ENCODE results near the gene SLC27A6. TPM values are rescaled to one million over a fixed set of nuclear protein-coding genes. Genes with fewer than 3 reads are reported as not detected.

SLC27A6 gene
- polyA plus RNA-seq, 1 of the 3 experiments (the other 2 are of a cell fraction), result 0.12 TPM

DNA sequence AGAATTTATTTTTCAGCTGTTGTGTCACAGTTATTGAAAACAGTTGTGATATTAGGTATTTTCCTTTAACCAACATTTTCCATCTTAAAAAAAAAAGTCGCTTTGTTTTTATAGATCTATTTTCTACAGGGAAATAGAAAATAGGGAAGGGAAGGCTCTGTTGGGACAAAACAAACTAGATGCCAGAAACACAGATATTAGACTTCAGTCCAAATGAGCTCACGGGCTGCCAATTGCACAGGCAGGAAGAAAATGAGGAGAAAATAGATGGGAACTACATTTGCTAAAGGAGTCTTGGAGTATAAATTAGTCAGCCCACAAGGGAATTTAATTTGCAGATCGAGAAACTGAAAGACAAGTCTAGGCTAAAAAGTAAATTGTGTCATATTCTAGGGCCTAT lies 107.8 kb downstream of the SLC27A6 start:
- H3K4me1 ChIP-seq (ENCODE audit: control insufficient read depth in 1 of 2, insufficient read depth in 2 of 2, low read depth in 1 of 2, low read length in 1 of 2), result peaks cover 0 to 27% of the 10 kb centered on the region in 2 experiments; a peak in 2 of 4 replicates
- no peaks in the 10 kb centered on the region for H4K20me1 ChIP-seq (ENCODE audit: insufficient read depth)
- H3K4me2 ChIP-seq, result no peak overlapping the region
- H3K4me3 ChIP-seq (ENCODE audit: low read depth in 2 of 2, low read length in 1 of 2), result no peak overlapping the region
- 76% methylated on average over 3 of the region's 3 CpGs for WGBS (ENCODE audit: low lambda C conversion rate)
- no peak overlapping the region for H2AFZ ChIP-seq (ENCODE audit: low read depth)
- no peak overlapping the region for H3K9ac ChIP-seq
- TF ChIP-seq RCOR1 (IDR thresholded peaks at IDR 0.05; ENCODE audit: low read length) (no peak), MEF2A (IDR thresholded peaks at IDR 0.05; ENCODE audit: borderline replicate concordance, low read depth) (no peak), RAD21 (IDR thresholded peaks at IDR 0.05; ENCODE audit: low read length) (no peak), TAF1 (IDR thresholded peaks at IDR 0.05; ENCODE audit: borderline replicate concordance, low read depth, low read length) (no peak)
- TF ChIP-seq, protein P1, sequence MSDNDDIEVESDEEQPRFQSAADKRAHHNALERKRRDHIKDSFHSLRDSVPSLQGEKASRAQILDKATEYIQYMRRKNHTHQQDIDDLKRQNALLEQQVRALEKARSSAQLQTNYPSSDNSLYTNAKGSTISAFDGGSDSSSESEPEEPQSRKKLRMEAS (IDR thresholded peaks at IDR 0.05; ENCODE audit: low read depth), result no peak
- TF ChIP-seq, protein P2, sequence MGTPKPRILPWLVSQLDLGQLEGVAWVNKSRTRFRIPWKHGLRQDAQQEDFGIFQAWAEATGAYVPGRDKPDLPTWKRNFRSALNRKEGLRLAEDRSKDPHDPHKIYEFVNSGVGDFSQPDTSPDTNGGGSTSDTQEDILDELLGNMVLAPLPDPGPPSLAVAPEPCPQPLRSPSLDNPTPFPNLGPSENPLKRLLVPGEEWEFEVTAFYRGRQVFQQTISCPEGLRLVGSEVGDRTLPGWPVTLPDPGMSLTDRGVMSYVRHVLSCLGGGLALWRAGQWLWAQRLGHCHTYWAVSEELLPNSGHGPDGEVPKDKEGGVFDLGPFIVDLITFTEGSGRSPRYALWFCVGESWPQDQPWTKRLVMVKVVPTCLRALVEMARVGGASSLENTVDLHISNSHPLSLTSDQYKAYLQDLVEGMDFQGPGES (IDR thresholded peaks at IDR 0.05; ENCODE audit: low read depth, low read length), result no peak
- H3K36me3 ChIP-seq (replicated peaks in 1 of 2; ENCODE audit: control insufficient read depth in 1 of 2, insufficient read depth in 2 of 2, low read length in 1 of 2), result no peaks in the 10 kb centered on the region
- H3K79me2 ChIP-seq (ENCODE audit: insufficient read depth), result no peaks in the 10 kb centered on the region
- no peaks in the 10 kb centered on the region for H3K9me3 ChIP-seq
- CTCF ChIA-PET, result interaction anchor here (0.9 to 1.4 kb wide), 2 partner anchors 13 to 21 kb away, joined by 3 read pairs; partner anchors contain the start of gene ISOC1
- no peak overlapping the region; a peak in 1 of 4 replicates for H3K27ac ChIP-seq (ENCODE audit: low read depth in 2 of 2, low read length in 1 of 2)
- H3K27me3 ChIP-seq (ENCODE audit: insufficient read depth), result no peaks in the 10 kb centered on the region
- peaks cover 14% of the 10 kb centered on the region for H3F3A ChIP-seq (replicated peaks; ENCODE audit: insufficient read depth)
- H3K9me2 ChIP-seq, result no peaks in the 10 kb centered on the region
- POLR2A ChIA-PET, result no interaction called here
- DNase-seq, result no peak

DNA sequence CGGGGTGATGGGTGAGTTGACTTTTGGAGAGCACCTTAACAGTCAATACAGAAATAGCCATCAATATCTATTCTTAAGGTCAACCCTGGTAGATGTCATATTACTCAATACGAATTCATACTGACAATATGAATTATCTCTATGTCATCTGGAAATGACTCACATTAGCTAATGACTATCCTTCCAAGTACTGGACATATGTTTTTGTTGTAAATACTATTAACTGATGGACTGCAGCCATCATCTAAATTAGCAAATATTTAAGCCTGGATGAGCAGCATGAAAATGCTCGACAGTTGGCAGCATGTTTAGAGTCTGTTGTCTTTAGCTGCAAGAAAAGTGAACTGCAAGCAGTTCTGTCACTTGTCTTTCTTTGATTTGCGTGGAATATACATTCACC lies 109.6 kb downstream of the SLC27A6 start:
- CTCF ChIA-PET, result no interaction called here
- H4K20me1 ChIP-seq (ENCODE audit: insufficient read depth), result no peaks in the 10 kb centered on the region
- no peaks in the 10 kb centered on the region for H3K9me3 ChIP-seq
- H3K9ac ChIP-seq, result no peak overlapping the region
- POLR2A ChIA-PET, result interaction anchor here (1.0 kb wide), 1 partner anchor 20 kb away, joined by 4 read pairs; the partner anchor contains the start of gene ISOC1
- no peak for DNase-seq
- WGBS (ENCODE audit: low lambda C conversion rate), result 3% methylated on average over 4 of the region's 4 CpGs
- peak overlapping the region; percentile 56 to 95; a peak in 3 of 4 replicates for H3K27ac ChIP-seq (ENCODE audit: low read depth in 2 of 2, low read length in 1 of 2)
- peaks cover 0 to 30% of the 10 kb centered on the region in 2 experiments; a peak in 2 of 4 replicates for H3K4me1 ChIP-seq (ENCODE audit: control insufficient read depth in 1 of 2, insufficient read depth in 2 of 2, low read depth in 1 of 2, low read length in 1 of 2)
- no peaks in the 10 kb centered on the region for H3K27me3 ChIP-seq (ENCODE audit: insufficient read depth)
- peaks cover 14% of the 10 kb centered on the region for H3F3A ChIP-seq (replicated peaks; ENCODE audit: insufficient read depth)
- no peaks in the 10 kb centered on the region for H3K9me2 ChIP-seq
- no peak overlapping the region for H2AFZ ChIP-seq (ENCODE audit: low read depth)
- no peaks in the 10 kb centered on the region for H3K36me3 ChIP-seq (replicated peaks in 1 of 2; ENCODE audit: control insufficient read depth in 1 of 2, insufficient read depth in 2 of 2, low read length in 1 of 2)
- H3K79me2 ChIP-seq (ENCODE audit: insufficient read depth), result no peaks in the 10 kb centered on the region
- peak overlapping the region; percentile 39; the same call in 1 of the 2 replicates for H3K4me2 ChIP-seq
- H3K4me3 ChIP-seq (ENCODE audit: low read depth in 2 of 2, low read length in 1 of 2), result no peak overlapping the region
- TF ChIP-seq FOXM1 (IDR thresholded peaks at IDR 0.05; ENCODE audit: low read depth), result peak; percentile 96
- TF ChIP-seq, protein P3, sequence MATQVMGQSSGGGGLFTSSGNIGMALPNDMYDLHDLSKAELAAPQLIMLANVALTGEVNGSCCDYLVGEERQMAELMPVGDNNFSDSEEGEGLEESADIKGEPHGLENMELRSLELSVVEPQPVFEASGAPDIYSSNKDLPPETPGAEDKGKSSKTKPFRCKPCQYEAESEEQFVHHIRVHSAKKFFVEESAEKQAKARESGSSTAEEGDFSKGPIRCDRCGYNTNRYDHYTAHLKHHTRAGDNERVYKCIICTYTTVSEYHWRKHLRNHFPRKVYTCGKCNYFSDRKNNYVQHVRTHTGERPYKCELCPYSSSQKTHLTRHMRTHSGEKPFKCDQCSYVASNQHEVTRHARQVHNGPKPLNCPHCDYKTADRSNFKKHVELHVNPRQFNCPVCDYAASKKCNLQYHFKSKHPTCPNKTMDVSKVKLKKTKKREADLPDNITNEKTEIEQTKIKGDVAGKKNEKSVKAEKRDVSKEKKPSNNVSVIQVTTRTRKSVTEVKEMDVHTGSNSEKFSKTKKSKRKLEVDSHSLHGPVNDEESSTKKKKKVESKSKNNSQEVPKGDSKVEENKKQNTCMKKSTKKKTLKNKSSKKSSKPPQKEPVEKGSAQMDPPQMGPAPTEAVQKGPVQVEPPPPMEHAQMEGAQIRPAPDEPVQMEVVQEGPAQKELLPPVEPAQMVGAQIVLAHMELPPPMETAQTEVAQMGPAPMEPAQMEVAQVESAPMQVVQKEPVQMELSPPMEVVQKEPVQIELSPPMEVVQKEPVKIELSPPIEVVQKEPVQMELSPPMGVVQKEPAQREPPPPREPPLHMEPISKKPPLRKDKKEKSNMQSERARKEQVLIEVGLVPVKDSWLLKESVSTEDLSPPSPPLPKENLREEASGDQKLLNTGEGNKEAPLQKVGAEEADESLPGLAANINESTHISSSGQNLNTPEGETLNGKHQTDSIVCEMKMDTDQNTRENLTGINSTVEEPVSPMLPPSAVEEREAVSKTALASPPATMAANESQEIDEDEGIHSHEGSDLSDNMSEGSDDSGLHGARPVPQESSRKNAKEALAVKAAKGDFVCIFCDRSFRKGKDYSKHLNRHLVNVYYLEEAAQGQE (IDR thresholded peaks at IDR 0.05; ENCODE audit: low read depth, low read length), result no peak
- no peak for TF ChIP-seq GABPA (IDR thresholded peaks at IDR 0.05; ENCODE audit: low read depth)
- TF ChIP-seq MEF2A (IDR thresholded peaks at IDR 0.05; ENCODE audit: borderline replicate concordance, low read depth), result 0 out of 2 replicates have a peak, but pooled peaks have one; percentile 45
- TF ChIP-seq EP300 (IDR thresholded peaks at IDR 0.05; ENCODE audit: borderline replicate concordance in 1 of 2, low read depth in 1 of 2, low read length in 1 of 2), result peak; percentile 95 to 97
- TF ChIP-seq, protein P2 (IDR thresholded peaks at IDR 0.05; ENCODE audit: low read depth, low read length), result no peak
- no peak; the same call in 1 of the 2 replicates for TF ChIP-seq TAF1 (IDR thresholded peaks at IDR 0.05; ENCODE audit: borderline replicate concordance, low read depth, low read length)
- TF ChIP-seq, protein P4, sequence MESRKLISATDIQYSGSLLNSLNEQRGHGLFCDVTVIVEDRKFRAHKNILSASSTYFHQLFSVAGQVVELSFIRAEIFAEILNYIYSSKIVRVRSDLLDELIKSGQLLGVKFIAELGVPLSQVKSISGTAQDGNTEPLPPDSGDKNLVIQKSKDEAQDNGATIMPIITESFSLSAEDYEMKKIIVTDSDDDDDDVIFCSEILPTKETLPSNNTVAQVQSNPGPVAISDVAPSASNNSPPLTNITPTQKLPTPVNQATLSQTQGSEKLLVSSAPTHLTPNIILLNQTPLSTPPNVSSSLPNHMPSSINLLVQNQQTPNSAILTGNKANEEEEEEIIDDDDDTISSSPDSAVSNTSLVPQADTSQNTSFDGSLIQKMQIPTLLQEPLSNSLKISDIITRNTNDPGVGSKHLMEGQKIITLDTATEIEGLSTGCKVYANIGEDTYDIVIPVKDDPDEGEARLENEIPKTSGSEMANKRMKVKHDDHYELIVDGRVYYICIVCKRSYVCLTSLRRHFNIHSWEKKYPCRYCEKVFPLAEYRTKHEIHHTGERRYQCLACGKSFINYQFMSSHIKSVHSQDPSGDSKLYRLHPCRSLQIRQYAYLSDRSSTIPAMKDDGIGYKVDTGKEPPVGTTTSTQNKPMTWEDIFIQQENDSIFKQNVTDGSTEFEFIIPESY (IDR thresholded peaks at IDR 0.05; ENCODE audit: borderline replicate concordance, low read depth), result 0 out of 2 replicates have a peak, but pooled peaks have one; percentile 52
- TF ChIP-seq RAD21 (IDR thresholded peaks at IDR 0.05; ENCODE audit: low read length), result peak; percentile 27; the same call in 1 of the 2 replicates
- TF ChIP-seq FOXJ3 (CRISPR knock-in tag; IDR thresholded peaks at IDR 0.05), result 0 out of 2 replicates have a peak, but pooled peaks have one; percentile 43
- TF ChIP-seq JUND (IDR thresholded peaks at IDR 0.05), result peak; percentile 97
- TF ChIP-seq SMC3 (IDR thresholded peaks at IDR 0.05; ENCODE audit: low read depth, low read length), result no peak
- TF ChIP-seq, protein P5, sequence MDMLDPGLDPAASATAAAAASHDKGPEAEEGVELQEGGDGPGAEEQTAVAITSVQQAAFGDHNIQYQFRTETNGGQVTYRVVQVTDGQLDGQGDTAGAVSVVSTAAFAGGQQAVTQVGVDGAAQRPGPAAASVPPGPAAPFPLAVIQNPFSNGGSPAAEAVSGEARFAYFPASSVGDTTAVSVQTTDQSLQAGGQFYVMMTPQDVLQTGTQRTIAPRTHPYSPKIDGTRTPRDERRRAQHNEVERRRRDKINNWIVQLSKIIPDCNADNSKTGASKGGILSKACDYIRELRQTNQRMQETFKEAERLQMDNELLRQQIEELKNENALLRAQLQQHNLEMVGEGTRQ (IDR thresholded peaks at IDR 0.05; ENCODE audit: borderline replicate concordance, low read depth, low read length), result no peak
- TF ChIP-seq SIN3A (IDR thresholded peaks at IDR 0.05; ENCODE audit: borderline replicate concordance, low read depth, low read length), result peak; percentile 37; the same call in 1 of the 2 replicates

Measured in SK-N-SH (cell line).